ENCODE measurements around the gene WDR88.
"Not testable (repeated sequence)": the region's sequence is repeated elsewhere in the genome, so short reads cannot be mapped to it uniquely, and the experiment has no call there.

The WDR88 gene

DNA sequence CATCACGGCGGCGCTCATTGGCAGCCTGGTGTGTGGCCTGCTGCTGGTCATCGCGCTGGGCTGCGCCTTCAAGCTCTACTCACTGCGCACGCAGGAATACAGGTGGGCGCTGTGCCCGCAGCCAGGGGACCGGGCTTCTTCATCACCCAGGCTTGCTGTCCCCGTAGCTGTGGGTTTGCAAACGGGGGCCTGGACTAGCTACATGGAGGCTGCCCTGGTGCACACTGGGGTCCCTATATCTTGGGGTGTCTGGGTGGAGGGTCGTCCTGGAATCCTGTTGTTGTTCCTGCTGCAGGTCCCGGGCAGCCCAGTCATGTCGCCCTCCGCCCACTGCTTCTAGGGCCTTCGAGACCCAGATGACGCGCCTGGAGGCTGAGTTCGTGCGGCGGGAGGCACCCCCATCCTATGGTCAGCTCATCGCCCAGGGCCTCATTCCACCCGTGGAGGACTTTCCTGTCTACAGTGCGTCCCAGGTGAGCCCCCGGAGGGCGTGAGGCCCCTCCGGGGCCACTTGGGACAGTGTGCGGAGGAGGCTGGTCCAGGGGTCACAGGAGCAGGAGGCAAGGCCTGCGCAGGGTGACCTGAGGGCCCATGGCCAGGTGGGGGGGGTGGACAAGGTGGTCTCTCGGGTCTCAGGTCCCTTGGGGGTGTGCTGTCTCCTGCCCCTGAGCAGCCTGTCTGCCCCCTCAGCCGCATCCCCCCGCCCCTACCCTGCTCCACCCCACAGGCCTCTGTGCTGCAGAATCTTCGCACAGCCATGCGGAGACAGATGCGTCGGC, 74.5 kb downstream of the WDR88 start:
- TF ChIP-seq, protein P1, sequence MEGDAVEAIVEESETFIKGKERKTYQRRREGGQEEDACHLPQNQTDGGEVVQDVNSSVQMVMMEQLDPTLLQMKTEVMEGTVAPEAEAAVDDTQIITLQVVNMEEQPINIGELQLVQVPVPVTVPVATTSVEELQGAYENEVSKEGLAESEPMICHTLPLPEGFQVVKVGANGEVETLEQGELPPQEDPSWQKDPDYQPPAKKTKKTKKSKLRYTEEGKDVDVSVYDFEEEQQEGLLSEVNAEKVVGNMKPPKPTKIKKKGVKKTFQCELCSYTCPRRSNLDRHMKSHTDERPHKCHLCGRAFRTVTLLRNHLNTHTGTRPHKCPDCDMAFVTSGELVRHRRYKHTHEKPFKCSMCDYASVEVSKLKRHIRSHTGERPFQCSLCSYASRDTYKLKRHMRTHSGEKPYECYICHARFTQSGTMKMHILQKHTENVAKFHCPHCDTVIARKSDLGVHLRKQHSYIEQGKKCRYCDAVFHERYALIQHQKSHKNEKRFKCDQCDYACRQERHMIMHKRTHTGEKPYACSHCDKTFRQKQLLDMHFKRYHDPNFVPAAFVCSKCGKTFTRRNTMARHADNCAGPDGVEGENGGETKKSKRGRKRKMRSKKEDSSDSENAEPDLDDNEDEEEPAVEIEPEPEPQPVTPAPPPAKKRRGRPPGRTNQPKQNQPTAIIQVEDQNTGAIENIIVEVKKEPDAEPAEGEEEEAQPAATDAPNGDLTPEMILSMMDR (IDR thresholded peaks at IDR 0.05; ENCODE audit: control insufficient read depth, extremely low read depth, insufficient read depth), result no peak
- no peak for DNase-seq (ENCODE audit: low read depth)
- no peak overlapping the region for H3K4me3 ChIP-seq (ENCODE audit: low read depth, low read length)

DNA sequence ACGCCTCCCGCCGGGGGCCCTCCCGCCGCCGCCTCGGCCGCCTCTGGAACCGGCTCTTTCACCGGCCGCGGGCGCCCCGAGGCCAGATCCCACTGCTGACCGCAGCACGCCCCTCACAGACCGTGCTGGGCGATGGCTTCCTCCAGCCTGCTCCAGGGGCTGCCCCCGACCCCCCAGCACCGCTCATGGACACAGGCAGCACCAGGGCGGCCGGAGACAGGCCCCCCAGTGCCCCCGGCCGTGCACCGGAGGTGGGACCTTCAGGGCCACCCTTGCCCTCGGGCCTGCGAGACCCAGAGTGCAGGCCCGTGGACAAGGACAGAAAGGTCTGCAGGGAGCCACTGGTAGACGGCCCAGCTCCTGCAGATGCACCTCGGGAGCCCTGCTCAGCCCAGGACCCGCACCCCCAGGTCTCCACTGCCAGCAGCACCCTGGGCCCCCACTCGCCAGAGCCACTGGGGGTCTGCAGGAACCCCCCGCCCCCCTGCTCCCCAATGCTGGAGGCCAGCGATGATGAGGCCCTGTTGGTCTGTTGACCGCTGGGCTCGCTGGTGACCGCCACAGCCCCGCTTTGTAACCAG, 75.2 kb downstream of the WDR88 start:
- no peak overlapping the region for H3K4me3 ChIP-seq (ENCODE audit: low read depth, low read length)
- TF ChIP-seq, protein P1 (IDR thresholded peaks at IDR 0.05; ENCODE audit: control insufficient read depth, extremely low read depth, insufficient read depth), result no peak
- DNase-seq (ENCODE audit: low read depth), result no peak

DNA sequence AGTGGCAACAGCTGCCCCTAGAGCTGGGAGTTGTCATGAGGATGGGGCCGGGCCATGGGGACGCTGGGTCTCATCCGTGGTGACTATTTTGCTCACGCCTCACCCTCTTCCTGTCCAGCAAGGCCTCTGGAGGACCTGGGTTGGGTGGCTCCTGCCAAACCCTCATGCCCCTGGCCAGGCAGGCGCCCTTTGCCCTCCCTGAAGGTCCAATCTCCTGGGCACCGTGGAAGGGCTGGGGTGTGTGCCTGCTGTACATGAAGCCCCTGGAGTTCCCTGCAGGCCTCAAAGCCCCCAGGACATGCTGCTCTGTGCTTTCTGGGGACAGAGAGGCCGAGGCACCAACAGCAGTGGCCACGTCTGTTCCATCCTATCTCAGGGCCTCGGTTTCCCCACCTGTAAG, 76.0 kb downstream of the WDR88 start:
- DNase-seq (ENCODE audit: low read depth), result no peak

DNA sequence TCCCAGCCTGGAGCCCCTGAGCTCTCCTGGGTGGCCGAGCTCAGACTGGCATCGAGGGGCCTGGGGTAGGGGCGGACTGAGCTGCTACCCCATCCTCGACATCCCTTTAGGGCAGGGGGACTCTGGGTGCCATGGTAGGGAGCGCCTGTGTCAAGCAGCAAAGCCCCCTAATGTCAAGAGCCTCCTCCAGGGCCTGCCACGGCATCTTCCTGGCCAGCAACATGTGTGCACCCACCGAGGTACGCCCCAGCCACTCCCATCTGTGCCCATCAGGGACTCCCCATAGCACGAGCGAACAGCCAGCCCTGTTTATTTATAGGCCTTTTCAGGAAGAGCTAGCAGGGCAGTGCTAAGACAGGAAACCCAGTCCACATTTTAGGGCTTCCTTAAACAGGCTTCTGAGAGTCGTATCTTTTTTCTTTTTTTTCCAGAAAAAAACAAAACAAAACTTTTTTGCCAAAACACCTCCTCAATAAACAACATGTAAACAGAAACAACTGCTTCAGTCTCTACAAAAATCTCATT, 76.5 kb downstream of the WDR88 start:
- H3K4me3 ChIP-seq (ENCODE audit: low read depth, low read length), result no peak overlapping the region
- no peak for DNase-seq (ENCODE audit: low read depth)
- TF ChIP-seq, protein P1 (IDR thresholded peaks at IDR 0.05; ENCODE audit: control insufficient read depth, extremely low read depth, insufficient read depth), result no peak

More for the DNA sequence above, 76.0 kb downstream of the WDR88 start:
- H3K4me3 ChIP-seq (ENCODE audit: low read depth, low read length), result no peak overlapping the region
- TF ChIP-seq, protein P1 (IDR thresholded peaks at IDR 0.05; ENCODE audit: control insufficient read depth, extremely low read depth, insufficient read depth), result no peak

DNA sequence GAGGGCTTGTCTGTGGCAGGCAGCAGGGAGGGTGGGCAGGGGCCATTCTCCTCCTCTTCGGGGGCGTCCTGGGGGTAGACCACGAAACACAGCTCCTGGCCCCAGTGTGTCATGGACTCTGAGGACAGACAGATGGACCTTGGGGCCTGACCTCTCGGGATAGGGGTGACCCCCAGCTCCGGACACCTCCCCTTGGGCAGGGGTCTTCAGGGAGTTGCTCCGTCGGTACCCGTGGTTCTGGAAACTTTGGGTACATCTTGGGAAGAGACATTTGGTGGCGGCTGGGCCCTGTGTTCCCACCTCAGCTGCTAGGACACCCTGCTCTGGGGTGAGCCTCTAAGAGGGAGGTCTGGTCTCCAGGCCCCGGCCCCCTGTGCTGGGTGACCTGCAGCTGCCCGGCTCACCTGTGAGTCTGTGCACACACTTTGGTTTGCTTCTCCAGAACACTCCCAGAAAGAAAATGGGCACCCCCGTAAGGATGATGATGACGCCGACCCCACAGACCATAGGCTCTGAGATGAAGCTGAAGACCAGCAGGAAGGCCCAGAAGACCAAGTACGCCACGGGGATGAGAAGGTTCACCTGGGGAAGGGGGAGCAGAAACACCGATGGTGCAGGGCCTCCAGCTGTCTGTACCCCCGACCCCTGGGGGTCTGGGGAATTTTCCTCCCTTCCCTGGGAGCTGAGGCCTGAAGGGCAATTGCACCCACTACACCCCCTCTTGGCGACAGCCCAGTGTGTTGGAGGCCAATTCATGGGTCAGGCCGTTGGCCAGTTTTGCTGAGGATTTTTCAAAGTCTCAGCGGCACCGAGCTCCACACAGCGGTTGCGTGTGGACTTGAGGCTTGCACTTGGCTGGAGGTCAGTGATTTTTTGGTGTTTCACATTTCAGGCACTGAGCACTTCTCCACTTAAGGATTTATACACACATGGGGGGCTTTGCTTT, 77.3 kb downstream of the WDR88 start:
- H3K4me3 ChIP-seq (ENCODE audit: low read depth, low read length), result no peak overlapping the region
- TF ChIP-seq, protein P1 (IDR thresholded peaks at IDR 0.05; ENCODE audit: control insufficient read depth, extremely low read depth, insufficient read depth), result no peak
- no peak for DNase-seq (ENCODE audit: low read depth)

DNA sequence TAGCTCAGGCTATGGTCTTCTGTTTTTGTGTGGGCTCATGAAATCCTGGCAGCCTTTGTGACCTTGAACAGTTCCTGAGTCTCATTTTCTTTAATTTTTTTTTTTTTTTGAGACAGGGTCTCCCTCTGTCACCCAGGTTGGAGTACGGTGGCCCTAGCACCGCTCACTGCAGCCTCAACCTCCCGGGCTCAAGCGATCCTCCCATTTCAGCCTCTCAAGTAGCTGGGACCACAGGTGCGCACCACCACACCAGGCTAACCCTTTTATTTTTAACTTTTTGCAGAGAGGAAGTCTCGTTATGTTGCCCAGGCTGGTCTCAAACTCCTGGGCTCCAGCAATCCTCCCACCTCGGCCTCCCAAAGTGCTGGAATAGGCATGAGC, 77.9 kb downstream of the WDR88 start:
- not testable (repeated sequence) for DNase-seq (ENCODE audit: low read depth); H3K4me3 ChIP-seq (ENCODE audit: low read depth, low read length)
